HEK293 (cell line): ENCODE results near the gene GSTM4.

Experiments used
- HOXA7 ChIP-seq: sonication (generic); formaldehyde crosslinking; IDR thresholded peaks from 2 replicates; pipeline ENCODE4 v1.8.1; 2022; ENCODE audit warnings: missing genetic modification reagents, borderline replicate concordance
- KLF16 ChIP-seq: fragments of 450-650 bp; formaldehyde crosslinking; IDR thresholded peaks from 2 replicates; pipeline ENCODE4 v1.5.1; 2017; ENCODE audit warnings: missing biosample characterization, missing genetic modification characterization
- PRDM1 ChIP-seq: fragments of 450-650 bp; formaldehyde crosslinking; IDR thresholded peaks from 2 replicates; pipeline ENCODE4; 2016; ENCODE audit warnings: missing biosample characterization, missing genetic modification characterization
- SP2 ChIP-seq: fragments of 450-650 bp; formaldehyde crosslinking; IDR thresholded peaks from 2 replicates; pipeline ENCODE4 v1.5.1; 2016; ENCODE audit warnings: missing biosample characterization, missing genetic modification characterization
- TF ChIP-seq, protein P1 (sequence below): fragments of 450-650 bp; formaldehyde crosslinking; IDR thresholded peaks from 2 replicates; pipeline ENCODE4 v1.5.1; 2016; ENCODE audit warnings: missing biosample characterization, missing genetic modification characterization

DNA sequence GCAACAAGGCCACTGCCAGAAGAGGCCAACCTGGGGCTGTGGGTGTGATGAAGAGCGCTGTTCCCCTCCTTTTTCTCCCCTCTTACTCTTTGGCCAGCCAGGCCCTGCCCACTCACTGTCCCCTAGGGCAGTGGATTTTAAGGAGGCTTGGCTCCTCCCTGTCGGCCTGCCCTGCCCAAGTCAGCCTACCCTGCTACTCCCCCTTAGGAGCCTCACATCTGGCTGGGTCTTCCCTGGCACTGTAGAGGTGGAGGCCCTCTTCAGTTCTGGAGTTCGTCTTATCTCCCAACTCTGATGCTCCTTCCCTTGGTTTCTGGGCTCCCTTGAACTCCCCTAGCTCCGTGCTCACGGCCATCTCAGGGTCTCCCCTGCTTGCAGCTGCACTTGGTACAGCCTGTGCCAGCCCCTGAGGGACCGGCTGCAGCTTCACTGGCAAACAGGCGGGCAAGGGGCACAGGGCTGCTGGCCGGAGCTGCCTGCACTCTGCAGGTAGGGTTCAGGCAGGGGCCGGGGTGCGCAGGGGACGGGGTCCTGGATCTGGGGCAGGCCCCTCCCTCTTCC lies 32.2 kb upstream of the GSTM4 start:
- TF ChIP-seq, protein P1, sequence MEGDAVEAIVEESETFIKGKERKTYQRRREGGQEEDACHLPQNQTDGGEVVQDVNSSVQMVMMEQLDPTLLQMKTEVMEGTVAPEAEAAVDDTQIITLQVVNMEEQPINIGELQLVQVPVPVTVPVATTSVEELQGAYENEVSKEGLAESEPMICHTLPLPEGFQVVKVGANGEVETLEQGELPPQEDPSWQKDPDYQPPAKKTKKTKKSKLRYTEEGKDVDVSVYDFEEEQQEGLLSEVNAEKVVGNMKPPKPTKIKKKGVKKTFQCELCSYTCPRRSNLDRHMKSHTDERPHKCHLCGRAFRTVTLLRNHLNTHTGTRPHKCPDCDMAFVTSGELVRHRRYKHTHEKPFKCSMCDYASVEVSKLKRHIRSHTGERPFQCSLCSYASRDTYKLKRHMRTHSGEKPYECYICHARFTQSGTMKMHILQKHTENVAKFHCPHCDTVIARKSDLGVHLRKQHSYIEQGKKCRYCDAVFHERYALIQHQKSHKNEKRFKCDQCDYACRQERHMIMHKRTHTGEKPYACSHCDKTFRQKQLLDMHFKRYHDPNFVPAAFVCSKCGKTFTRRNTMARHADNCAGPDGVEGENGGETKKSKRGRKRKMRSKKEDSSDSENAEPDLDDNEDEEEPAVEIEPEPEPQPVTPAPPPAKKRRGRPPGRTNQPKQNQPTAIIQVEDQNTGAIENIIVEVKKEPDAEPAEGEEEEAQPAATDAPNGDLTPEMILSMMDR (tag by site-specific recombination), result no peak
- TF ChIP-seq PRDM1 (tag by site-specific recombination), result no peak
- TF ChIP-seq SP2 (tag by site-specific recombination), result no peak
- no peak for TF ChIP-seq KLF16 (tag by site-specific recombination)
- TF ChIP-seq HOXA7 (CRISPR knock-in tag), result no peak
